Sigmoid colon (tissue), 3 donors: ENCODE data around the gene PEPD.

Experiments
- CTCF ChIP-seq, 4 experiments: fragments of 450-650 bp in 3 of 4; fragments of 200-600 bp in 1 of 4; IDR thresholded peaks; one replicate each; pipeline ENCODE4 v1.5.1; 2016 to 2019; ENCODE audit warnings: antibody characterized with exemption in 4 of 4, mild to moderate bottlenecking in 3 of 4, moderate library complexity in 2 of 4
- POLR2A ChIP-seq, 2 donors: fragments of 450-650 bp; IDR thresholded peaks; one replicate each; pipeline ENCODE4 v1.6.1; 2016; ENCODE audit warnings: antibody characterized with exemption in 2 of 2, mild to moderate bottlenecking in 2 of 2, moderate library complexity in 2 of 2

- TF ChIP-seq CTCF (IDR thresholded peaks at IDR 0.05) (no peak), POLR2A (IDR thresholded peaks at IDR 0.05) (no peak)
Measured at GRCh38 chr19:33458807-33459206, 62.8 kb downstream of the PEPD start.
